Measurements from ENCODE around the gene ZNF541. TPM values are rescaled to one million over a fixed set of nuclear protein-coding genes. Genes with fewer than 3 reads are reported as not detected.
"Not testable (repeated sequence)": the region's sequence is repeated elsewhere in the genome, so short reads cannot be mapped to it uniquely, and the experiment has no call there.

The ZNF541 gene
- total and polyA plus RNA-seq, 2 experiments from 2014 or later, result 0.26 to 0.42 TPM

DNA sequence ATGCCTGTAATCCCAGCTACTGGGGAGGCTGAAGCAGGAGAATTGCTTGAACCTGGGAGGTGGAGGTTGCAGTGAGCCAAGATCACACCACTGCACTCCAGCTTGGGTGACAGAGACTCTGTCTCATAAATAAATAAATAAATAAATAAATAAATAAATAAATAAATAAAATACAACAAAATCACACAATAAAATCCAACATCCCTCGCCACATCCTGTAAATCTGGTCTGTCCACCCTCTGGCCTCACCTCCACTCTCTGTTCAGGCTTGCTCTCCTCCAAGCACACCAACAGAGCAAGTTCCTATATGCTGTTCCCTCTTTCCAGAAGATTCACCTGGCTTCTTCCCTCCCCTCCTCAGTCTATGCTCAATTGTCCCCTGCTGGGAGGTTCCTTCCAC lies 10.2 kb upstream of the ZNF541 start:
- H3K4me3 ChIP-seq; H2AFZ ChIP-seq; H3F3A ChIP-seq (replicated peaks; ENCODE audit: low read depth); H3K27me3 ChIP-seq (ENCODE audit: insufficient read depth); H3K4me2 ChIP-seq; H3K9me2 ChIP-seq (ENCODE audit: insufficient read depth); H3K4me3 Mint-ChIP-seq; H3K4me1 ChIP-seq (ENCODE audit: insufficient read depth); H4K20me1 ChIP-seq (replicated peaks; ENCODE audit: insufficient read depth); H3K79me2 ChIP-seq (replicated peaks; ENCODE audit: insufficient read depth); H3K36me3 ChIP-seq (ENCODE audit: insufficient read depth); H3K27me3 Mint-ChIP-seq (ENCODE audit: insufficient read depth, low read depth, poor library complexity); H3K27ac ChIP-seq (ENCODE audit: low read depth); H3K27ac Mint-ChIP-seq; ATAC-seq: not testable (repeated sequence)
- Mint-ChIP-seq H3K36me3 (ENCODE audit: low read depth) (peaks cover 12% of the 10 kb centered on the region; the same call in 2 of the 3 replicates), H3K4me1 (peaks cover 12% of the 10 kb centered on the region), H3K9me3 (peaks cover 20% of the 10 kb centered on the region)
- DNase-seq (ENCODE audit: low spot score), result peak; percentile 37

DNA sequence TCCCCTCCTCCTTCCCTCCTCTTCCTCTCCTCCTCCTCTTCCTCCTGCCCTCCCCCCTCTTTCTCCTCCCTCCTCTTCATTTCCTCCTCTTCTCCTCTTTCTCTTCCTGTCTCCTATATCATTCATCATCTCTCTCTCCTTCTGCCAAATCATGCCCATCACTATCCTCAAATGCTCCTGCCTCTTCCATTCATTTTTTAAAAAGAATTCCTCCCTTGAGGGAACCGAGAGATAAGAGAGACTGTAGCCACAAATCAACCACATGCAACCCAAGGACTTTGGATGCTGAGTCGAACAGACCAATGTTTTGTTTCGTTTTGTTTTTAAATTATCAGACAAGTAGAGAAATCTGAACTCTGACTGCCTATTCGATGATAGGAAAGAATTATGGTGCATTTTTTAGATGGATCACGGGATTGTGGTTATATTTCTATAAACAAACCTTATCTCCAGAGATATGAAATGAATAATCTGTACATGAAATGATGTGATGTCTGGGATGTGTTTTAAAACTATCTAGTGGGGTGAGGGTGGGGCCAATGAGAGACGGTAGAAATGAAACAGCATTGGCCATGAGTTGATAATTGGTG lies 9.5 kb upstream of the ZNF541 start:
- no peaks in the 10 kb centered on the region for H3K27me3 ChIP-seq (ENCODE audit: insufficient read depth)
- no peak overlapping the region for H3K27ac ChIP-seq (ENCODE audit: low read depth)
- H3K4me1 ChIP-seq (ENCODE audit: insufficient read depth), result peaks cover 5% of the 10 kb centered on the region
- H3K4me3 ChIP-seq, result no peak overlapping the region
- H3K4me1 Mint-ChIP-seq, result peaks cover 12% of the 10 kb centered on the region
- H4K20me1 ChIP-seq (replicated peaks; ENCODE audit: insufficient read depth), result no peaks in the 10 kb centered on the region
- DNase-seq (ENCODE audit: low spot score) (no peak), ATAC-seq (no peak)
- H3K79me2 ChIP-seq (replicated peaks; ENCODE audit: insufficient read depth), result no peaks in the 10 kb centered on the region
- no peak overlapping the region for H3K4me3 Mint-ChIP-seq
- no peaks in the 10 kb centered on the region for H3F3A ChIP-seq (replicated peaks; ENCODE audit: low read depth)
- 0 out of 2 replicates have a peak overlapping the region, but pooled peaks have one; percentile 66 for H2AFZ ChIP-seq
- H3K36me3 Mint-ChIP-seq (ENCODE audit: low read depth), result peaks cover 9% of the 10 kb centered on the region; the same call in 2 of the 3 replicates
- no peak overlapping the region; the same call in 1 of the 2 replicates for H3K27ac Mint-ChIP-seq
- no peaks in the 10 kb centered on the region; the same call in 1 of the 2 replicates for H3K36me3 ChIP-seq (ENCODE audit: insufficient read depth)
- H3K27me3 Mint-ChIP-seq (ENCODE audit: insufficient read depth, low read depth, poor library complexity), result peaks cover 8% of the 10 kb centered on the region
- H3K4me2 ChIP-seq, result no peak overlapping the region
- peaks cover 20% of the 10 kb centered on the region for H3K9me3 Mint-ChIP-seq
- no peaks in the 10 kb centered on the region for H3K9me2 ChIP-seq (ENCODE audit: insufficient read depth)
- TF ChIP-seq CTCF (conservative IDR thresholded peaks at IDR 0.05; ENCODE audit: low read depth in 2 of 2), result no peak
- TF ChIP-seq ZNF114 (CRISPR knock-in tag; IDR thresholded peaks at IDR 0.05), result no peak
- TF ChIP-seq ETS1 (IDR thresholded peaks at IDR 0.05), result no peak
- TF ChIP-seq STAT1 (IDR thresholded peaks at IDR 0.05; ENCODE audit: unreplicated experiment), result no peak
- TF ChIP-seq POLR2AphosphoS5 (IDR thresholded peaks at IDR 0.05; ENCODE audit: low read depth), result no peak
- no peak for TF ChIP-seq NANOG (IDR thresholded peaks at IDR 0.05; ENCODE audit: borderline replicate concordance)
- TF ChIP-seq CREB1 (CRISPR knock-in tag; IDR thresholded peaks at IDR 0.05; ENCODE audit: low read depth), result no peak
- no peak for TF ChIP-seq JUNB (IDR thresholded peaks at IDR 0.05; ENCODE audit: unreplicated experiment)
- TF ChIP-seq ZNF462 (CRISPR knock-in tag; IDR thresholded peaks at IDR 0.05), result no peak
- TF ChIP-seq ZNF331 (CRISPR knock-in tag; IDR thresholded peaks at IDR 0.05; ENCODE audit: low read depth), result no peak

Measured in GM23338 (cell line).